ENCODE measurements around the gene FIZ1. TPM values are rescaled to one million over a fixed set of nuclear protein-coding genes. Genes with fewer than 3 reads are reported as not detected.

FIZ1 gene
- total and polyA plus RNA-seq, 4 donors: 2.3 to 26.5 (median 15.4) TPM

DNA sequence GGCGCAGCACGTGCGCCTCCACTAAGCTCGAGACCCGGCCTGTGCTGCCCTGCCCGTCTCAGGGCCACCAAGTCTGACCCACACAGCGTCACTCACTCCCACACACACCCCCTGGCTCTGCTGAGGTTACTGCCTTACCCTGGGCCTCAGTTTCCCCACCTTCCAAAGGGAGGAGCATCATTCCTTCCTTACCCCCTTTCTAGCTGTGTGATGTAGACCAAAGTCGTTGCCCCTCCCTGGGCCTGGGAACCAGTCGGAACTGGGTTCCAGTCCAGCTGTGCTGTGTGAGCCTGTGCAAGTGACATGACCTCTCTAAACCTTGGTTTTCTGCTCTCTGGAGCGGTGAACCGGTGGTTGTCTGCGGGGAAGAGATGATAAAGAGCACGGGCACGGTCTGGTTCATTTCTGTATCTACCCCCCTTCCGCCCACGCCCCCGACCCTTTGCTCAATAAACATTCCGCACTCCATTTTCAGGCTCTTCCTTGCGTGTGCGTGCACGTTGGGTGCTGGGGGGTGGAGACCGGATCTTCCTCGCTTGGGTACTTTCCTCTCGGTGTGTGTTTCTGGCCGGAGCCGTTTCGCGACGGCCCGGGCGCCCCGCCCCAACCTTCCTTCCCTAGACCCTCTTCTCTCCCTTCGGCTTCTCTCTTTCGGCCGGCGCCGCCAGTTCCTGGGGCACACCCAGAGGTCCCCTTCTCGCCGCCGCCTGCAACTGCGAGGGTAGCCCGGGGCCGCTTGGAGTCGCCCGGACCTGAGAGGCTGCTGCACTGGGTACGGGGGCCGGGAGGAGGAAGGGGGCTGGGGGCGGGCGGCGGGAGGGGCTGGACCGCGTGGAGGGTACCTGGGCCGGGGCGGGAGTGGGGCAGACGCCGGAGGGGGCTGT is 43.9 kb upstream of the FIZ1 start, which contains the start of gene ZNF581:
ZNF581 (plus strand) TSS at position 647 of the 884 bp plus-strand sequence. CDS start 923 bp downstream, outside the sequence.
- WGBS (ENCODE audit: insufficient coverage): under 1% methylated on average over 43 of the region's 56 CpGs
- Histone ChIP-seq H3K4me1 (ENCODE audit: control insufficient read depth, insufficient read depth, low read length) (peaks cover 69% of the 10 kb centered on the region), H3K36me3 (ENCODE audit: control insufficient read depth, insufficient read depth, low read length) (peaks cover 26% of the 10 kb centered on the region), H3K27ac (ENCODE audit: low read depth, low read length) (no peak within 1 kb of the TSS), H3K4me3 (ENCODE audit: low read depth, low read length) (peak within 1 kb of the TSS; percentile 79), H3K27me3 (ENCODE audit: control insufficient read depth, insufficient read depth, low read length) (no peaks in the 10 kb centered on the region), H3K9me3 (ENCODE audit: control insufficient read depth, insufficient read depth, low read length) (no peaks in the 10 kb centered on the region)
- peak in 2 of 6 donors; percentile 83 to 86 for DNase-seq (ENCODE audit: low read depth in 4 of 6, low spot score in 6 of 6)

DNA sequence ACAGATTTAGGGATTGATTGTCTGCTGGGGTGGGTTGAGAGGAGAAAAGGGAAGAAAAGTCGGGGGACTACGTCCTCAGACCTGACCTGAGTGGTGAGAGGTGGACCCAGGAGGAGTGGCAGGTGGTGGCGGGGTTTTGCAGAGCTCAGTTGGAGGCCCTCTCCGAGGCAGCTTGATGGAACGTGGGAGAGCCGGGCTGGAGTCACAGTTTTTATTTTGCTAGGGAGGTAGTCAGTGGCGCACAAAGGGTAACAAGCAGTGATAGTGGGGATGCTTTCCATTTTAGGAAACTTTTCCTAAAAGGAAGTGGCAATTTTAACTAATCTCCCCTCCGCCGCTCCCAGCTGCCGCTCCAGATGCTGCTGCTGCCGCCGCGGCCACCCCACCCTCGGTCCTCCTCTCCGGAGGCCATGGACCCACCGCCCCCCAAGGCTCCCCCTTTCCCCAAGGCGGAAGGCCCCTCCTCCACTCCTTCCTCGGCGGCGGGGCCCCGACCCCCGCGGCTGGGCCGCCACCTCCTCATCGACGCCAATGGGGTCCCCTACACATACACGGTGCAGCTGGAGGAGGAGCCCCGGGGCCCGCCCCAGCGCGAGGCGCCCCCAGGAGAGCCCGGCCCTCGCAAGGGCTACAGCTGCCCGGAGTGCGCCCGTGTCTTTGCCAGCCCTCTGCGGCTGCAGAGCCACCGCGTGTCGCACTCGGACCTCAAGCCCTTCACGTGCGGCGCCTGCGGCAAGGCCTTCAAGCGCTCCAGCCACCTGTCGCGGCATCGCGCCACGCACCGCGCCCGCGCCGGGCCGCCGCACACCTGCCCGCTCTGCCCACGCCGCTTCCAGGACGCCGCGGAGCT is 43.1 kb upstream of the FIZ1 start:
- peaks cover 30% of the 10 kb centered on the region for H3K36me3 ChIP-seq (ENCODE audit: control insufficient read depth, insufficient read depth, low read length)
- peak overlapping the region; percentile 79 for H3K4me3 ChIP-seq (ENCODE audit: low read depth, low read length)
- no peak for DNase-seq (ENCODE audit: low read depth in 4 of 6, low spot score in 6 of 6)
- WGBS (ENCODE audit: insufficient coverage): 3% methylated on average over 65 of the region's 65 CpGs
- no peaks in the 10 kb centered on the region for H3K9me3 ChIP-seq (ENCODE audit: control insufficient read depth, insufficient read depth, low read length)
- H3K27ac ChIP-seq (ENCODE audit: low read depth, low read length): no peak overlapping the region
- no peaks in the 10 kb centered on the region for H3K27me3 ChIP-seq (ENCODE audit: control insufficient read depth, insufficient read depth, low read length)
- H3K4me1 ChIP-seq (ENCODE audit: control insufficient read depth, insufficient read depth, low read length): peaks cover 66% of the 10 kb centered on the region

DNA sequence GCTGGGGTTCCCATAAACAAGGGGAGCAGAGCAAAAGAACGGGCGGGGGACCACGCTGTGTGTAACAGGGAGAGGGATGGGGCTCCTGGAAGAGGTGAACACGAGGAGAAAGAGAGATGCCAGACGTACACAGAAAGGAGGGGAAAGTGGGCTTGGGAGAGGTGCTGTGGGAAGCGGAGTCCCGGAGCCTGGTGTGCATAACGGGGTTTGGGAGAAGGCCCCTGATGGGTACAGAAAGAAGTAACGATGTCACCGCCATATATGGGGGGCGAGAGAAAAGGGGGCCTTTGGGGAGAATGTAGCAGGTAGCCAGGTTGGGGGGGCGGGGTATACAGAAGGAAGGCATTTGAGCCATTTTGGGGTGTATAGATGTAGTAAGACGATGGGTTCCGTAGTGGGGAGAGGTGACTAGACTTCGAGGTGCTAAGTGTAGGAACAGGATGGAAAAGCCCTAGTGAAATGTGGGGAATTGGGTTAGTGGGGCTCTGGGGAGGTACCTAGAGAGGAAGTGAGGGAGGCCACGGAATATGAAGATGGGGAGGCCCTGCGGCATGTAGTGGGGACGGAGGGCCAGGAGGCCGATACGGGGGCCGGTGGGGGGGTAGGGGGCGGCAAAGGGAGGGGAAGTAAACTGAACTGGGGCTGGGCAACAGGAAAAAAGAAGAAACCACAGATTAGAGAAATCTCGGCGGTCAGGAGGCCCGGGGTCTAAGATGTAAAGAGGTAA is 42.3 kb upstream of the FIZ1 start:
- no peak for DNase-seq (ENCODE audit: low read depth in 4 of 6, low spot score in 6 of 6)
- under 1% methylated on average over 25 of the region's 25 CpGs for WGBS (ENCODE audit: insufficient coverage)
- H3K27me3 ChIP-seq (ENCODE audit: control insufficient read depth, insufficient read depth, low read length): no peaks in the 10 kb centered on the region
- H3K36me3 ChIP-seq (ENCODE audit: control insufficient read depth, insufficient read depth, low read length): peaks cover 30% of the 10 kb centered on the region
- H3K9me3 ChIP-seq (ENCODE audit: control insufficient read depth, insufficient read depth, low read length): no peaks in the 10 kb centered on the region
- peak overlapping the region; percentile 73 for H3K4me3 ChIP-seq (ENCODE audit: low read depth, low read length)
- peak overlapping the region; percentile 79 for H3K27ac ChIP-seq (ENCODE audit: low read depth, low read length)
- H3K4me1 ChIP-seq (ENCODE audit: control insufficient read depth, insufficient read depth, low read length): peaks cover 62% of the 10 kb centered on the region

DNA sequence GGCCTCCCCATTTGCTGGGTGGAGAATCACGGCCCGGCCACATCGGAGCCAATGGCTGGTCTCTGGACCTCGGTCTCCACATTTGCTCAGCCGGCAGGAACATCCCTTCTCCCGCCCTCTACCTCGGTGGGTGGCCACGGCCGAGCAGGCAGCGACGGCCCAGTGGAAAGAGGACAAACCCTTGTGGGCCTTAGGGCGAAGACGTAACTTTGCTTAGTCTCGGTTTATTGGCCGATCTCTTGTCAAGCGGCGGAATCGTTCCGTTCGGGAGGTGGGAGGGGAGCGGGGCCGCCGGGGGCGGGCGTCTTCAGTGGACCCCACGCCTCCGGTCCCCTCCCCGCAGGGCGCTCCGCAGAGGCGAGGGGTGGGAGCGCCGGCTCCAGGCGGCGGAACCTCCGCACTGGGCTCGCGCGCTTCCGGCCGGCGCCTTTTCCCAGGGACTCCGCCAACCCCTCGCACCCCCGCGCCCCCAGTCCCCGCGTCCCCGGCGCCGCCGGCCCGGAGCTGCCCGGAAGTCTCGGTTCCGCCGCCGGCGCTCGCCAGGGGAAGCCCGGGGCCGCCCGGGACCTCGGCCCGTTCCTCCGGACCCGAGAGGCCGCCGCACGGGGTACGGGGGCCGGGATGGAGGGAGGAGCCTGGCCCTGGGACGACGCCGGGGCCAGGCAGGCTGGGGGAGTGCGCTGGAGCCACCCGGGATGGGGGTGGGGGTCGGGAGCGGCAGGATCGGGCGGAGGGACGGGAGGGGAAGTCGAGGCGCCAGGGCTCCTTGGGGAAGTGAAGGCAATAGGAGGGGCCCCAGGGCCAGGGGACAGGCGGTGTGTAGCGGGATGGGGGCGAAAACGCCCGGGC is 41.5 kb upstream of the FIZ1 start, which contains the start of gene ZNF580:
ZNF580 (plus strand) TSS at position 426 of the 849 bp plus-strand sequence. CDS start 1,507 bp downstream, outside the sequence.
- under 1% methylated on average over 86 of the region's 89 CpGs for WGBS (ENCODE audit: insufficient coverage)
- peak in 2 of 6 donors; percentile 81 to 88 for DNase-seq (ENCODE audit: low read depth in 4 of 6, low spot score in 6 of 6)

DNA sequence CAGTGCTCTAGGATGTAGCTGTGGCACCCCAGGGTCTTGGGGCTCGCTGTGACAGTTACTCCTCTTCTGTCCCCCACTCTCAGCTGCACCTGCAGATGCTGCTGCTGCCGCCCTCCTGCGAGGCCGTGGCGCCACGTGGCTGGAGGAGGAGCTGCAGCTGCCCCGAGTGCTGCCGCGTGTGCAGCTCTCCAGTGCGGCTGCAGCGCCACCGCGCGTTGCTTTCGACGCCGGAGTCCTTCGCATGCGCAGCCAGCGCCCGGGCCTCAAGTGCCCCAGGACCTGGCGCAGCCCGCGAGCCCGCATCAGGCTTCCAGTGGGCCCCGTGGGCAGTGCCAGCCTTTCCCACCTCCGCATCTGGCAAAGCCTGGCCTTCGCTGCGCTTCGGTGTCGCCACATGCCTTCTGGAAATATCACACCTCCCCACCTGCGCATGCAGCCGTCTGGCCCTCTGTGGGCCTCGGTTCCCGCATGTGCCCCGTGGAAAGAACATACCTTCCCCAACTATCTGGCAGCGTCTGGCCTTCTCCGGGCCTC is 40.8 kb upstream of the FIZ1 start:
- H3K4me3 ChIP-seq (ENCODE audit: low read depth, low read length): peak overlapping the region; percentile 73
- 7% methylated on average over 38 of the region's 38 CpGs for WGBS (ENCODE audit: insufficient coverage)
- peak overlapping the region; percentile 89 for H3K27ac ChIP-seq (ENCODE audit: low read depth, low read length)
- H3K4me1 ChIP-seq (ENCODE audit: control insufficient read depth, insufficient read depth, low read length): peaks cover 75% of the 10 kb centered on the region
- DNase-seq (ENCODE audit: low read depth in 4 of 6, low spot score in 6 of 6): peak in 2 of 6 donors; percentile 84 to 88
- no peaks in the 10 kb centered on the region for H3K9me3 ChIP-seq (ENCODE audit: control insufficient read depth, insufficient read depth, low read length)
- H3K36me3 ChIP-seq (ENCODE audit: control insufficient read depth, insufficient read depth, low read length): peaks cover 25% of the 10 kb centered on the region
- no peaks in the 10 kb centered on the region for H3K27me3 ChIP-seq (ENCODE audit: control insufficient read depth, insufficient read depth, low read length)

More for the DNA sequence above, 41.5 kb upstream of the FIZ1 start, which contains the start of gene ZNF580:
- Histone ChIP-seq H3K4me1 (ENCODE audit: control insufficient read depth, insufficient read depth, low read length) (peaks cover 70% of the 10 kb centered on the region), H3K27me3 (ENCODE audit: control insufficient read depth, insufficient read depth, low read length) (no peaks in the 10 kb centered on the region), H3K4me3 (ENCODE audit: low read depth, low read length) (peak within 1 kb of the TSS; percentile 73), H3K9me3 (ENCODE audit: control insufficient read depth, insufficient read depth, low read length) (no peaks in the 10 kb centered on the region), H3K36me3 (ENCODE audit: control insufficient read depth, insufficient read depth, low read length) (peaks cover 31% of the 10 kb centered on the region), H3K27ac (ENCODE audit: low read depth, low read length) (peak within 1 kb of the TSS; percentile 89)

DNA sequence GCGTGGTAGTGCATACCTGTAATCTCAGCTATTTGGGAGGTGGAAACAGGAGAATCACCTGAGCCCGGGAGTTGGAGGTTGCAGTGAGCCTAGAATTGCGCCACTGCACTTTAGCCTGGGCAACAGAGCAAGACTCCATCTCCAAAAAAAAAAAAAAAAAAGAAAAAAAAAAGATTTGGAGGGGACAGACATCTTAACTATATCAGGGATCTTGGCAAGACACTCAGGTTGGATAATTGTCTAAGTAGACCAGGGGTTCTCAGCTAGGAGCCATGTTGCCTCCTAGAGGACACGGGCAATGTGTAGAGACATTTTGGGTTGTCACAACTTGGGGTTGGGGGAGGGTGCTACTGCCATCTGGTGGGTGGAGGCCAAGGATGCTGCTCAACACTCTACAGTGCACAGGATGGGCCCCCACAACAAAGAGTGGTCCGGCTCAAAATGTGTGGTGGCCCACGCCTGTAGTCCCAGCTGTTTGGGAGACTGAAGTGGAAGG is 39.6 kb upstream of the FIZ1 start:
- Histone ChIP-seq H3K4me3 (ENCODE audit: low read depth, low read length) (no peak overlapping the region), H3K36me3 (ENCODE audit: control insufficient read depth, insufficient read depth, low read length) (peaks cover 14% of the 10 kb centered on the region), H3K27me3 (ENCODE audit: control insufficient read depth, insufficient read depth, low read length) (no peaks in the 10 kb centered on the region), H3K27ac (ENCODE audit: low read depth, low read length) (no peak overlapping the region), H3K4me1 (ENCODE audit: control insufficient read depth, insufficient read depth, low read length) (peaks cover 71% of the 10 kb centered on the region), H3K9me3 (ENCODE audit: control insufficient read depth, insufficient read depth, low read length) (no peaks in the 10 kb centered on the region)
- WGBS (ENCODE audit: insufficient coverage): no CpG with 5 or more reads among the region's 6 CpGs
- DNase-seq (ENCODE audit: low read depth in 4 of 6, low spot score in 6 of 6): peak in 2 of 6 donors; percentile 49 to 68

DNA sequence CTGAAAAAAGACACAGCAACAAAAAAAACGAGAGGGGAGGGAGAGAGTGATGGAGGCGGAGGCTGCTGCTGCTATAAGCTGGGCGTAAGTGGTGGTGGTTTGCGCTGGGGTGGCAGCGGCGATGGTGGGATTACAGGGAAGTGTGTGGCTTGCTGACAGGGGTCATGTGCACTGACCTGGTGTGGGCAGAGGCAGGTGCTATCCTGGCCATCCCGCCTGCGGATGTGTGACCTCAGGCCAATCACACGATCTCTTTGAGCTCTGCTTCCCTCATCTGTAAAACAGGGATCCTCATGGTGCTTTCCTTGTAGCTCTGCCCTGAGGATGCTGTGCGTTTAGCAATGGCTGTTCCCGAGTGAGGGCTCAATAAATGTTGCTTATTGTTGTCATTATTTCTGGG is 38.2 kb upstream of the FIZ1 start:
- H3K36me3 ChIP-seq (ENCODE audit: control insufficient read depth, insufficient read depth, low read length): peaks cover 14% of the 10 kb centered on the region
- no peak for DNase-seq (ENCODE audit: low read depth in 4 of 6, low spot score in 6 of 6)
- peaks cover 62% of the 10 kb centered on the region for H3K4me1 ChIP-seq (ENCODE audit: control insufficient read depth, insufficient read depth, low read length)
- H3K4me3 ChIP-seq (ENCODE audit: low read depth, low read length): no peak overlapping the region
- H3K27ac ChIP-seq (ENCODE audit: low read depth, low read length): no peak overlapping the region
- H3K27me3 ChIP-seq (ENCODE audit: control insufficient read depth, insufficient read depth, low read length): no peaks in the 10 kb centered on the region
- H3K9me3 ChIP-seq (ENCODE audit: control insufficient read depth, insufficient read depth, low read length): no peaks in the 10 kb centered on the region
- WGBS (ENCODE audit: insufficient coverage): 86% methylated on average over 11 of the region's 11 CpGs

DNA sequence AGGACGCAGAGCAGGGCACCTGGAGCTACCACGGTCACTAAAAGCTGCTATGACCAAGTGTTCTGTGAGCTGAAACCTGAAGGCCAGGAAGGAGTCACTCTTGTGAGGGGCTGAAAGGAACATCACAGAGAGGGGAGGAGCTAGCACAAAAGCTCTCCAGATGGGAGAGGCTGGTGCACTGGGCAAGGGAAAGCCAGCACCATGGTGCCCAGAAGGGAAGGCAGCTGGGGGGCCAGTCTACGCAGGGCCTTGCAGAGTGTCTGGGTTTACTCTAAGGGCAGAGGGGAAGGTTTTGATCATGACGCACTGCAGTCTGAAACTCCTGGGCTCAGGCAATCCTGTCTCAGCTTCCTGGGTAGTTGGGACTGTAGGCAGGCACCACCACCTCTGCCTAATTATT is 37.4 kb upstream of the FIZ1 start:
- DNase-seq (ENCODE audit: low read depth in 4 of 6, low spot score in 6 of 6): no peak
- Histone ChIP-seq H3K9me3 (ENCODE audit: control insufficient read depth, insufficient read depth, low read length) (no peaks in the 10 kb centered on the region), H3K4me1 (ENCODE audit: control insufficient read depth, insufficient read depth, low read length) (peaks cover 57% of the 10 kb centered on the region), H3K4me3 (ENCODE audit: low read depth, low read length) (no peak overlapping the region), H3K27ac (ENCODE audit: low read depth, low read length) (no peak overlapping the region), H3K27me3 (ENCODE audit: control insufficient read depth, insufficient read depth, low read length) (no peaks in the 10 kb centered on the region), H3K36me3 (ENCODE audit: control insufficient read depth, insufficient read depth, low read length) (peaks cover 14% of the 10 kb centered on the region)
- WGBS (ENCODE audit: insufficient coverage): 100% methylated on average over 3 of the region's 4 CpGs
